Left ventricle myocardium inferior (tissue), 1 donor: ENCODE results near the gene CDH12. TPM values are rescaled to one million over a fixed set of nuclear protein-coding genes. Genes with fewer than 3 reads are reported as not detected.
"Not testable (repeated sequence)": the region's sequence is repeated elsewhere in the genome, so short reads cannot be mapped to it uniquely, and the experiment has no call there.

Experiments used
- DNase-seq: peaks from one replicate; pipeline ENCODE4 v3.0.0-alpha.2; 2020
- H3K27ac ChIP-seq: fragments of 200-600 bp; replicated peaks from 2 replicates; pipeline ENCODE4 v1.8.0; 2021
- H3K27me3 ChIP-seq: fragments of 200-600 bp; 2 replicates; pipeline ENCODE4 v1.8.0; 2021; ENCODE audit warnings: low read depth
- H3K36me3 ChIP-seq: fragments of 200-600 bp; 2 replicates; pipeline ENCODE4 v1.8.0; 2021
- H3K4me1 ChIP-seq: fragments of 200-600 bp; 2 replicates; pipeline ENCODE4 v1.8.0; 2021
- H3K4me3 ChIP-seq: fragments of 200-600 bp; 2 replicates; pipeline ENCODE4 v1.8.0; 2021; ENCODE audit warnings: mild to moderate bottlenecking, moderate library complexity
- H3K9me3 ChIP-seq: fragments of 200-600 bp; replicated peaks from 2 replicates; pipeline ENCODE4 v1.8.0; 2021
- CTCF ChIP-seq: fragments of 200-600 bp; IDR thresholded peaks from 2 replicates; pipeline ENCODE4 v1.8.0; 2021; ENCODE audit warnings: antibody characterized with exemption, mild to moderate bottlenecking, borderline replicate concordance
- intact Hi-C: fragments of 100-400 bp; cut with micrococcal nuclease; formaldehyde crosslinking; loops from one replicate; pipeline ENCODE4 v1.11.0; 2022
- total RNA-seq: library from RNA; stranded (reverse); fragmentation: NEBNext Ultra II Directional; extraction: Animal tissue kit (Norgen Biotek cat#: 25700); gene quantifications from one replicate; pipeline ENCODE4 v1.2.1, GENCODE V29; 2021
- donor health status: DM: no; HTN: yes; CAD: no; lungs with severe emphysema.

Gene CDH12
- total RNA-seq, 1 donor from 2014 or later, result not detected

GRCh38 chr5:22542340-22542739 lies 310.8 kb downstream of the CDH12 start:
- Histone ChIP-seq H3K4me3 (no peak overlapping the region), H3K4me1 (no peaks in the 10 kb centered on the region), H3K9me3 (peaks cover 11% of the 10 kb centered on the region), H3K36me3 (no peaks in the 10 kb centered on the region), H3K27ac (no peak overlapping the region), H3K27me3 (no peaks in the 10 kb centered on the region)
- TF ChIP-seq CTCF, result no peak
- no peak for DNase-seq
- intact Hi-C loops, result no loop called here

DNA sequence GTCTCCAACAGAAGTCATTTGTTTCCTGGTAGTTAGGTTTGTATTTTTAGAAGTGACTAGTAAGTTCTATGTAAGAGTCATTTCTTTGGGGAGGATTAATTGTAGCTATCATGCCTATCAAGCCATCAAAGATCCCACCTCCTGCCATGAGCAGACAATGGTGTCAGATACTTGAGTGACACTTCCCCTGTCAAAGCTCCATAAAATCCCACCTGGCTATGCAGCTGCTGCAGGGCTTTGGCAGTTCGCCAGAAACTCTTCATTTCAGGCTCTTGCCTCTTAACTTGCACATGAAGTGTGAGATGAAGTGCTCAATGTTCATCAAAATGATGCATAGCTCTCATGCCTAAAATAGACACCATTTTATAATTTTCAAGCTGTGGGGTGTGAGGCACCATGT lies 312.1 kb downstream of the CDH12 start:
- Histone ChIP-seq H3K4me3 (no peak overlapping the region), H3K27ac (no peak overlapping the region), H3K9me3 (peaks cover 20% of the 10 kb centered on the region), H3K36me3 (no peaks in the 10 kb centered on the region), H3K4me1 (no peaks in the 10 kb centered on the region), H3K27me3 (no peaks in the 10 kb centered on the region)
- no peak for TF ChIP-seq CTCF
- DNase-seq, result no peak
- intact Hi-C loops, result no loop called here

- TF ChIP-seq CTCF, result no peak
- no peaks in the 10 kb centered on the region for H3K4me1 ChIP-seq
- intact Hi-C loops, result no loop called here
Measured at GRCh38 chr5:22539762-22540161, 313.4 kb downstream of the CDH12 start.

DNA sequence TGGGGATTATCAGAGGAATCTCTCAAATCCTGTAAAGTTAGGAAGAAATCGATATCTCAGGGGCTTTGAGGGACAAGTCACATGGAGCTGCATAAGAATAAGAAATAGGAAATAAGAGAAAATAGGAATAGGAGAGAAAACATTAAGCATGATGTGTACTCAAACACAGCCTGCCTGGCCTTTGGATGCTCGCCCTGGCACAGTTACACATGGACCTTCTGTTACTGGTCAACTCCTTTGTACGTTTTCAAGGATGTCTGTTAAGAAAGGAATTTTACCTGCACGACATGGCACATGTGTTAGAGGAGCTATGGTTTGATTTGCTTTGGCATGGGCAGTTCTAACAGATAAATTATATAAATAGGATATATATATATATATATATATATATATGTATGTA lies 321.2 kb downstream of the CDH12 start:
- Histone ChIP-seq H3K27ac (no peak overlapping the region), H3K27me3 (no peaks in the 10 kb centered on the region), H3K4me3 (no peak overlapping the region), H3K9me3 (peaks cover 9% of the 10 kb centered on the region), H3K36me3 (no peaks in the 10 kb centered on the region), H3K4me1 (no peaks in the 10 kb centered on the region)
- intact Hi-C loops, result no loop called here
- no peak for TF ChIP-seq CTCF
- no peak for DNase-seq

More at GRCh38 chr5:22539762-22540161, 313.4 kb downstream of the CDH12 start:
- DNase-seq, result no peak
- no peaks in the 10 kb centered on the region for H3K27me3 ChIP-seq
- peaks cover 20% of the 10 kb centered on the region for H3K9me3 ChIP-seq
- no peak overlapping the region for H3K27ac ChIP-seq
- H3K4me3 ChIP-seq, result no peak overlapping the region
- H3K36me3 ChIP-seq, result no peaks in the 10 kb centered on the region

GRCh38 chr5:22521521-22521920 lies 331.6 kb downstream of the CDH12 start:
- no peak for DNase-seq
- H3K27me3 ChIP-seq, result no peaks in the 10 kb centered on the region
- no peaks in the 10 kb centered on the region for H3K36me3 ChIP-seq
- intact Hi-C loops, result no loop called here
- TF ChIP-seq CTCF, result no peak
- peaks cover 19% of the 10 kb centered on the region for H3K9me3 ChIP-seq
- H3K27ac ChIP-seq, result no peak overlapping the region
- H3K4me3 ChIP-seq, result no peak overlapping the region
- H3K4me1 ChIP-seq, result no peaks in the 10 kb centered on the region

DNA sequence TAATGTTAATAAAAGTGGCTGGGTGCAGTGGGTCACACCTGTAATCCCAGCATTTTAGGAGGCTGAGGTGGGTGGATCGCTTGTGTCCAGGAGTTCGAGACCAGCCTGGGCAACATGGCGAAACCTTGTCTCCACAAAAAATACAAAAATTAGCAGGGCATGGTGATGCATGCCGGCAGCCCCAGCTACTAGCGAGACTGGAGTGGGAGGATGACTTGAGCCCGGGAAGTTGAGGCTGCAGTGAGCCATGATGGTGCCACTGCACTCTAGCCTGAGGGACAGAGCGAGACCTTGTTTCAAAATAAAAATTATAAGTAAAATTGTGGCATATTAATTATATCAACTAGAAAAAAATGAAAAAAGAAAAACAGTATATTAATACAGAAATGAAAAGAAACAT lies 336.6 kb downstream of the CDH12 start:
- H3K36me3 ChIP-seq, DNase-seq, H3K27ac ChIP-seq, H3K4me3 ChIP-seq, H3K9me3 ChIP-seq, intact Hi-C loops, H3K4me1 ChIP-seq, H3K27me3 ChIP-seq: not testable (repeated sequence)
